K562 (cell line): ENCODE data around the gene ZNF90. TPM values are rescaled to one million over a fixed set of nuclear protein-coding genes. Genes with fewer than 3 reads are reported as not detected.
A peak's percentile ranks its signal among the peaks of the same experiment; 100 is the strongest.

Source experiments
- ATAC-seq: fragments of 200-7000 bp; cut with Tn5 transposase; 3 replicates; pipeline ENCODE4 v1.9.1; 2020; ENCODE audit warnings: moderate library complexity
- BruUV-seq: library from RNA; stranded (reverse); fragments of 400-500 nt; replicated peaks from 2 replicates; lab custom pipeline; 2021; lab: Mats Ljungman, UMichigan
- CTCF ChIA-PET: fragments of 300-600 bp; formaldehyde crosslinking; extraction: SDS; loops from one replicate; lab custom pipeline; 2021; ENCODE audit warnings: low intra/inter-chr PET ratio; lab: Yijun Ruan, JAX
- POLR2A ChIA-PET: fragments of 300-600, 350-650 bp; sonication (Branson Sonifier 250); formaldehyde crosslinking; extraction: SDS; loops from one replicate; lab custom pipeline; 2021; ENCODE audit warnings: antibody characterized with exemption, inconsistent platforms; lab: Yijun Ruan, JAX
- DNase-seq, 4 experiments: peaks; one replicate each; pipeline versions ENCODE4 v3.0.0 to v3.0.0-alpha.2; 2011 to 2018; ENCODE audit warnings: low spot score in 3 of 4, mixed read lengths in 3 of 4; ENCODE audit errors: extremely low read depth in 1 of 4
- FAIRE-seq: peaks from 2 replicates; lab custom pipeline; 2011; peaks lifted over from hg19 to GRCh38; lab: Jason Lieb, UNC
- H2AFZ ChIP-seq: 2 replicates; pipeline ENCODE4 v1.6.0; 2011; ENCODE audit warnings: low read depth, low read length, control low read depth, inconsistent platforms
- H3K27ac ChIP-seq: fragments of 200-600 bp; 3 replicates; pipeline ENCODE4 v1.8.0; 2011; ENCODE audit warnings: low read depth, mild to moderate bottlenecking, control low read depth, inconsistent platforms, low read length, moderate library complexity, mixed read lengths; ENCODE audit errors: extremely low read depth
- H3K27me3 ChIP-seq, 2 experiments: fragments of 300-600 bp in 1 of 2; 2 replicates in 1 of 2; 3 replicates in 1 of 2; pipeline versions ENCODE4 v1.6.0 to v1.8.0; 2011; ENCODE audit warnings: inconsistent platforms in 2 of 2, low read length in 2 of 2, mild to moderate bottlenecking in 1 of 2, mixed read lengths in 1 of 2, moderate library complexity in 1 of 2; ENCODE audit not compliant: control insufficient read depth in 2 of 2, insufficient read depth in 2 of 2
- H3K36me3 ChIP-seq: fragments of 300-600 bp; 3 replicates; pipeline ENCODE4 v1.8.0; 2011; ENCODE audit warnings: mild to moderate bottlenecking, low read length, inconsistent platforms; ENCODE audit not compliant: control insufficient read depth, insufficient read depth
- H3K4me1 ChIP-seq, 2 experiments: fragments of 200-600 bp in 1 of 2; replicated peaks in 1 of 2; 2 replicates in 1 of 2; 3 replicates in 1 of 2; pipeline versions ENCODE4 v1.5.1 to v1.8.0; 2011; ENCODE audit warnings: inconsistent platforms in 2 of 2, low read length in 2 of 2, mild to moderate bottlenecking in 1 of 2, mixed read lengths in 1 of 2, moderate library complexity in 1 of 2; ENCODE audit not compliant: control insufficient read depth in 2 of 2, insufficient read depth in 2 of 2
- H3K4me2 ChIP-seq: 2 replicates; pipeline ENCODE4 v1.6.1; 2011; ENCODE audit warnings: low read length, control low read depth, inconsistent platforms, mixed read lengths; ENCODE audit not compliant: insufficient read depth
- H3K4me3 ChIP-seq: fragments of 200-600 bp; sonication (generic), shearing (Covaris generic); 2 replicates; pipeline ENCODE4 v1.5.1; 2016; ENCODE audit warnings: control low read depth, inconsistent platforms
- H3K79me2 ChIP-seq: fragments of 200-600 bp; 3 replicates; pipeline ENCODE4 v1.8.0; 2011; ENCODE audit warnings: low read length, inconsistent platforms; ENCODE audit not compliant: control insufficient read depth, insufficient read depth
- H3K9ac ChIP-seq, 2 experiments: 2 replicates each; pipeline versions ENCODE4 v1.6.0 to v1.6.1; 2011; ENCODE audit warnings: low read depth in 2 of 2, low read length in 2 of 2, control low read depth in 1 of 2, inconsistent platforms in 1 of 2, mild to moderate bottlenecking in 1 of 2, mixed read lengths in 1 of 2; ENCODE audit not compliant: insufficient read depth in 1 of 2
- H3K9me1 ChIP-seq: one replicate; pipeline ENCODE4 v1.6.0; 2011; ENCODE audit warnings: inconsistent platforms, mild to moderate bottlenecking, low read length, moderate library complexity; ENCODE audit not compliant: control insufficient read depth, insufficient read depth
- H3K9me3 ChIP-seq: replicated peaks from 2 replicates; pipeline ENCODE4 v1.5.1; 2011; ENCODE audit warnings: low read depth, low read length, inconsistent platforms; ENCODE audit not compliant: control insufficient read depth, insufficient read depth
- H4K20me1 ChIP-seq: replicated peaks from 2 replicates; pipeline ENCODE4 v1.6.1; 2011; ENCODE audit warnings: low read length, inconsistent platforms, mixed read lengths; ENCODE audit not compliant: control insufficient read depth, insufficient read depth
- ATF7 ChIP-seq: fragments of 450-650 bp; IDR thresholded peaks from 2 replicates; pipeline ENCODE4 v1.7.1; 2014; ENCODE audit warnings: mild to moderate bottlenecking, moderate library complexity
- HDAC6 ChIP-seq: IDR thresholded peaks from 2 replicates; pipeline ENCODE4 v1.6.1; 2012; ENCODE audit warnings: low read depth, mild to moderate bottlenecking, control low read depth, inconsistent platforms, low read length, moderate library complexity
- HNRNPL ChIP-seq: fragments of 200-400 bp; formaldehyde crosslinking; IDR thresholded peaks from 2 replicates; pipeline ENCODE4 v1.6.1; 2017; ENCODE audit warnings: low read depth, mild to moderate bottlenecking, low read length
- ZZZ3 ChIP-seq: fragments of 450-650 bp; IDR thresholded peaks from 2 replicates; pipeline ENCODE4 v1.6.1; 2016; ENCODE audit warnings: antibody characterized with exemption, mild to moderate bottlenecking, moderate library complexity
- WGBS: fragments of 100-300 bp; shearing (Covaris generic); methylation state at CpG from one replicate; pipeline ENCODE4 v1.1.6; 2016; ENCODE audit warnings: low coverage, mixed read lengths; ENCODE audit not compliant: insufficient coverage; ENCODE audit errors: missing lambda C conversion rate; 5-methylcytosine and 5-hydroxymethylcytosine counted together
- in situ Hi-C: fragments of 300-500 bp; cut with MboI; formaldehyde crosslinking; loops from 4 replicates; pipeline ENCODE4 v1.15.0; 2018; ENCODE audit warnings: inconsistent platforms, mixed read lengths
- intact Hi-C: fragments of 100-400 bp; cut with micrococcal nuclease; formaldehyde crosslinking; loops from 2 replicates; pipeline ENCODE4 v1.14.2; 2022
- polyA plus RNA-seq, 8 experiments: library from polyadenylated mRNA; depleted of rRNA in 4 of 8; stranded (reverse) in 5 of 8; unstranded in 3 of 8; fragments of >200 nt; fragmentation: Nextera tagmentation in 2 of 8; fragmentation: Illumina TruSeq in 1 of 8; extraction: Ambion mirVana in 2 of 8; extraction: Trizol in 1 of 8; gene quantifications; 2 replicates each; pipeline versions ENCODE4 v1.2.1 to v1.2.3, GENCODE V29; 2011 to 2014; ENCODE audit warnings: inconsistent platforms in 1 of 8, missing spikeins in 1 of 8
- total RNA-seq, 7 experiments: library from RNA; depleted of rRNA in 6 of 7; stranded (reverse); fragments of >200 nt in 6 of 7; fragmentation: Illumina TruSeq in 2 of 7; extraction: Trizol in 2 of 7; gene quantifications; 2 replicates each; pipeline versions ENCODE4 v1.2.1 to v1.2.3, GENCODE V29; 2011 to 2021; ENCODE audit warnings: low replicate concordance in 1 of 7
- TF ChIP-seq, protein P1 (sequence below): fragments of 450-650 bp; formaldehyde crosslinking; IDR thresholded peaks from 2 replicates; pipeline ENCODE4 v1.4.0; 2020; ENCODE audit warnings: mild to moderate bottlenecking, mixed read lengths

ZNF90 gene
- total and polyA plus RNA-seq, 9 of the 15 experiments (the other 6 are each of a cell fraction or from before 2014, with no cell fraction given): 0.20 to 0.89 (median 0.67) TPM; not detected in 1

DNA sequence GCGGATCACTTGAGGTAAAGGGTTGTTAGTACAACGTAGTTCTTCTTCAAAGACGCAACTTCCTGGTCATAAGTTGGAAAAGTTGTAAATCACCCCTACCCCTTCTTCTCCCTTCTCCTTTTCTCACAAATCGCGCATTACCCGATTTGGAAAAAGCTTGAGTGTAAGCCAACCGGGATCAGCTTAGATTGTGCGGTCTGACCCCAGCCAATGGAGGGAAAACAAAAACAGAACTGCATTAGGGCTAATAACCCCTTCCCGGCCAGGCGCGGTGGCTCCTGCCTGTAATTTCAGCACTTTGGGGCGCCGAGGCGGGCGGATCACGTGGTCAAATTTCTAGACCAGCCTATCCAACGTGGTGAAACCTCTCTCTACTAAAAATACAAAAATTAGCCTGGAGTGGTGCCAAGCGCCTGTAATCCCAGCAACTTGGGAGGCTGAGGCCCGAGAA lies 806 bp downstream of the ZNF90 start:
- no peak overlapping the region for H3K4me3 ChIP-seq
- TF ChIP-seq ATF7 (no peak), HDAC6 (no peak), ZZZ3 (no peak), HNRNPL (no peak)
- TF ChIP-seq, protein P1, sequence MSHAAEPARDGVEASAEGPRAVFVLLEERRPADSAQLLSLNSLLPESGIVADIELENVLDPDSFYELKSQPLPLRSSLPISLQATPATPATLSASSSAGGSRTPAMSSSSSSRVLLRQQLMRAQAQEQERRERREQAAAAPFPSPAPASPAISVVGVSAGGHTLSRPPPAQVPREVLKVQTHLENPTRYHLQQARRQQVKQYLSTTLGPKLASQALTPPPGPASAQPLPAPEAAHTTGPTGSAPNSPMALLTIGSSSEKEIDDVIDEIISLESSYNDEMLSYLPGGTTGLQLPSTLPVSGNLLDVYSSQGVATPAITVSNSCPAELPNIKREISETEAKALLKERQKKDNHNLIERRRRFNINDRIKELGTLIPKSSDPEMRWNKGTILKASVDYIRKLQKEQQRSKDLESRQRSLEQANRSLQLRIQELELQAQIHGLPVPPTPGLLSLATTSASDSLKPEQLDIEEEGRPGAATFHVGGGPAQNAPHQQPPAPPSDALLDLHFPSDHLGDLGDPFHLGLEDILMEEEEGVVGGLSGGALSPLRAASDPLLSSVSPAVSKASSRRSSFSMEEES (CRISPR knock-in tag): peak; percentile 51
- TF ChIP-seq, all 486 proteins: peak for 1
- in situ Hi-C loops: no loop called here
- Histone ChIP-seq H3K4me2 (no peak overlapping the region), H3K4me1 (no peaks in the 10 kb centered on the region), H3K9me1 (no peaks in the 10 kb centered on the region), H3K36me3 (no peaks in the 10 kb centered on the region), H2AFZ (no peak overlapping the region), H3K79me2 (no peaks in the 10 kb centered on the region), H3K9me3 (no peaks in the 10 kb centered on the region), H3K9ac (no peak overlapping the region), H3K27me3 (no peaks in the 10 kb centered on the region), H4K20me1 (no peaks in the 10 kb centered on the region), H3K27ac (no peak overlapping the region)
- DNase-seq (no peak), FAIRE-seq (no peak), ATAC-seq (no peak)
- BruUV-seq: no TSS peak
- intact Hi-C loops: no loop called here
- CTCF ChIA-PET: no interaction called here
- POLR2A ChIA-PET: interaction anchor here (0.6 kb wide), 1 partner anchor 27 kb away, joined by 3 read pairs; no protein-coding TSS in a partner anchor
- WGBS: under 1% methylated on average over 19 of the region's 19 CpGs
